ENCODE measurements around the gene VSTM2L. TPM values are rescaled to one million over a fixed set of nuclear protein-coding genes. Genes with fewer than 3 reads are reported as not detected.

VSTM2L gene
- total RNA-seq, 1 donor from 2014 or later = not detected

GRCh38 chr20:37863289-37863688 is 39.6 kb upstream of the VSTM2L start:
- DNase-seq = no peak
- no peaks in the 10 kb centered on the region for H3K4me1 Mint-ChIP-seq
- ATAC-seq (ENCODE audit: low read depth) = no peak
- H3K36me3 Mint-ChIP-seq (ENCODE audit: low read depth) = peaks cover 87% of the 10 kb centered on the region
- CTCF ChIA-PET = no interaction called here
- POLR2A ChIA-PET = no interaction called here
- intact Hi-C loops (cut with micrococcal nuclease) = no loop called here
- H3K27ac Mint-ChIP-seq = no peak overlapping the region
- no peaks in the 10 kb centered on the region for H3K27me3 Mint-ChIP-seq
- no peaks in the 10 kb centered on the region for H3K9me3 Mint-ChIP-seq
- no peak for TF ChIP-seq CTCF (IDR thresholded peaks at IDR 0.05)
- H3K4me3 Mint-ChIP-seq = no peak overlapping the region

GRCh38 chr20:37864298-37864697 is 38.6 kb upstream of the VSTM2L start:
- ATAC-seq (ENCODE audit: low read depth) (no peak), DNase-seq (no peak)
- Mint-ChIP-seq H3K4me3 (no peak overlapping the region), H3K36me3 (ENCODE audit: low read depth) (peaks cover 89% of the 10 kb centered on the region), H3K4me1 (no peaks in the 10 kb centered on the region), H3K9me3 (no peaks in the 10 kb centered on the region), H3K27ac (no peak overlapping the region), H3K27me3 (no peaks in the 10 kb centered on the region)
- no peak for TF ChIP-seq CTCF (IDR thresholded peaks at IDR 0.05)
- intact Hi-C loops (cut with micrococcal nuclease) = no loop called here
- CTCF ChIA-PET = no interaction called here
- POLR2A ChIA-PET = interaction anchor here (0.6 kb wide), 1 partner anchor 86 kb away, joined by 3 read pairs; no protein-coding TSS in a partner anchor

GRCh38 chr20:37866051-37866450 is 36.9 kb upstream of the VSTM2L start:
- ChIA-PET POLR2A (no interaction called here), CTCF (no interaction called here)
- Mint-ChIP-seq H3K27me3 (no peaks in the 10 kb centered on the region), H3K27ac (no peak overlapping the region), H3K4me1 (no peaks in the 10 kb centered on the region), H3K36me3 (ENCODE audit: low read depth) (peaks cover 89% of the 10 kb centered on the region), H3K4me3 (no peak overlapping the region), H3K9me3 (no peaks in the 10 kb centered on the region)
- DNase-seq (no peak), ATAC-seq (ENCODE audit: low read depth) (no peak)
- intact Hi-C loops (cut with micrococcal nuclease) = no loop called here
- no peak for TF ChIP-seq CTCF (IDR thresholded peaks at IDR 0.05)

- Mint-ChIP-seq H3K4me3 (no peak overlapping the region), H3K4me1 (no peaks in the 10 kb centered on the region), H3K27me3 (no peaks in the 10 kb centered on the region), H3K36me3 (ENCODE audit: low read depth) (peaks cover 89% of the 10 kb centered on the region), H3K27ac (no peak overlapping the region), H3K9me3 (no peaks in the 10 kb centered on the region)
- intact Hi-C loops (cut with micrococcal nuclease) = no loop called here
- no peak for ATAC-seq (ENCODE audit: low read depth)
- ChIA-PET CTCF (no interaction called here), POLR2A (no interaction called here)
- TF ChIP-seq CTCF (IDR thresholded peaks at IDR 0.05) = no peak
- no peak for DNase-seq
Observed at GRCh38 chr20:37867289-37868195, 35.4 kb upstream of the VSTM2L start.

GRCh38 chr20:37868851-37869333 is 34.0 kb upstream of the VSTM2L start:
- Mint-ChIP-seq H3K4me1 (no peaks in the 10 kb centered on the region), H3K9me3 (no peaks in the 10 kb centered on the region), H3K27ac (no peak overlapping the region), H3K27me3 (no peaks in the 10 kb centered on the region), H3K36me3 (ENCODE audit: low read depth) (peaks cover 91% of the 10 kb centered on the region), H3K4me3 (no peak overlapping the region)
- CTCF ChIA-PET = no interaction called here
- intact Hi-C loops (cut with micrococcal nuclease) = no loop called here
- no peak for TF ChIP-seq CTCF (IDR thresholded peaks at IDR 0.05)
- no peak for ATAC-seq (ENCODE audit: low read depth)
- DNase-seq = no peak
- POLR2A ChIA-PET = no interaction called here

Data from activated B cell treated with CpG ODN at 0.5 μM for 24 hours (primary cell).